Kidney tubule cell (primary cell): ENCODE results near the gene OR2T2.
"Not testable (repeated sequence)": the region's sequence is repeated elsewhere in the genome, so short reads cannot be mapped to it uniquely, and the experiment has no call there.

Source experiments
- DNase-seq: peaks from one replicate; pipeline ENCODE4 v3.0.0-alpha.2; 2018; ENCODE audit warnings: low spot score

OR2T2 gene

GRCh38 chr1:248450466-248451145, 5.2 kb downstream of the OR2T2 start:
- not testable (repeated sequence) for DNase-seq

GRCh38 chr1:248453619-248454018, 8.2 kb downstream of the OR2T2 start:
- DNase-seq, result not testable (repeated sequence)

GRCh38 chr1:248455045-248455444, 9.6 kb downstream of the OR2T2 start:
- not testable (repeated sequence) for DNase-seq

- DNase-seq, result not testable (repeated sequence)
Measured at GRCh38 chr1:248456635-248457034, 11.2 kb downstream of the OR2T2 start.

GRCh38 chr1:248459117-248459516, 13.7 kb downstream of the OR2T2 start:
- DNase-seq, result not testable (repeated sequence)

GRCh38 chr1:248471154-248471553, 25.7 kb downstream of the OR2T2 start:
- DNase-seq, result no peak

GRCh38 chr1:248472111-248472510, 26.7 kb downstream of the OR2T2 start:
- DNase-seq, result not testable (repeated sequence)

- DNase-seq, result not testable (repeated sequence)
Measured at GRCh38 chr1:248473051-248473450, 27.6 kb downstream of the OR2T2 start, which contains the start of gene OR2T3. TSS of gene OR2T3 (plus strand) at chr1:248473351. CDS start at chr1:248473351, 0 bp downstream.

GRCh38 chr1:248475660-248476059, 30.2 kb downstream of the OR2T2 start:
- DNase-seq, result not testable (repeated sequence)

GRCh38 chr1:248481686-248482579, 36.5 kb downstream of the OR2T2 start:
- not testable (repeated sequence) for DNase-seq

- DNase-seq, result not testable (repeated sequence)
Measured at GRCh38 chr1:248488289-248488688, 42.9 kb downstream of the OR2T2 start, which contains the start of gene OR2T5. TSS of gene OR2T5 (plus strand) at chr1:248488589. CDS start at chr1:248488589, 0 bp downstream.

- DNase-seq, result not testable (repeated sequence)
Measured at GRCh38 chr1:248496661-248497060, 51.2 kb downstream of the OR2T2 start.

GRCh38 chr1:248500305-248501035, 55.0 kb downstream of the OR2T2 start:
- DNase-seq, result not testable (repeated sequence)
